GM23338 (cell line): ENCODE results near the gene ATF7. TPM values are rescaled to one million over a fixed set of nuclear protein-coding genes. Genes with fewer than 3 reads are reported as not detected.
"Not testable (repeated sequence)": the region's sequence is repeated elsewhere in the genome, so short reads cannot be mapped to it uniquely, and the experiment has no call there.

Experiments
- ATAC-seq: fragments of 200-7000 bp; cut with Tn5 transposase; 3 replicates; pipeline ENCODE4 v1.9.1; 2020
- DNase-seq: peaks from one replicate; pipeline ENCODE4 v3.0.0-alpha.2; 2015; ENCODE audit warnings: low spot score
- H2AFZ ChIP-seq: fragments of 200-600 bp; sonication (generic); 2 replicates; pipeline ENCODE4 v1.8.0; 2016; ENCODE audit warnings: antibody characterized with exemption, mild to moderate bottlenecking, moderate library complexity
- H3F3A ChIP-seq: fragments of 200-600 bp; sonication (generic); replicated peaks from 2 replicates; pipeline ENCODE4 v1.8.0; 2017; ENCODE audit warnings: antibody characterized with exemption, mixed run types, low read depth
- H3K27ac ChIP-seq: fragments of 200-600 bp; sonication (generic); 2 replicates; pipeline ENCODE4 v1.6.1; 2016; ENCODE audit warnings: low read depth
- H3K27me3 ChIP-seq: fragments of 200-600 bp; sonication (generic); 2 replicates; pipeline ENCODE4 v1.8.0; 2016; ENCODE audit warnings: mild to moderate bottlenecking, mixed run types, moderate library complexity; ENCODE audit not compliant: insufficient read depth
- H3K36me3 ChIP-seq: fragments of 200-600 bp; sonication (generic); 2 replicates; pipeline ENCODE4 v1.8.0; 2016; ENCODE audit warnings: mild to moderate bottlenecking; ENCODE audit not compliant: insufficient read depth
- H3K4me1 ChIP-seq: fragments of 200-600 bp; sonication (generic); 2 replicates; pipeline ENCODE4 v1.8.0; 2016; ENCODE audit warnings: mild to moderate bottlenecking, moderate library complexity; ENCODE audit not compliant: insufficient read depth
- H3K4me2 ChIP-seq: fragments of 200-600 bp; sonication (generic); 2 replicates; pipeline ENCODE4 v1.7.1; 2017; ENCODE audit warnings: mixed run types
- H3K4me3 ChIP-seq: fragments of 200-600 bp; sonication (generic); 2 replicates; pipeline ENCODE4 v1.6.1; 2016; ENCODE audit warnings: mixed run types
- H3K79me2 ChIP-seq: fragments of 200-600 bp; sonication (generic); replicated peaks from 2 replicates; pipeline ENCODE4 v1.8.0; 2017; ENCODE audit warnings: mild to moderate bottlenecking; ENCODE audit not compliant: insufficient read depth
- H3K9me2 ChIP-seq: fragments of 200-600 bp; sonication (generic); 2 replicates; pipeline ENCODE4 v1.8.0; 2017; ENCODE audit not compliant: insufficient read depth
- H4K20me1 ChIP-seq: fragments of 200-600 bp; sonication (generic); replicated peaks from 2 replicates; pipeline ENCODE4 v1.8.0; 2017; ENCODE audit warnings: mild to moderate bottlenecking; ENCODE audit not compliant: insufficient read depth
- H3K27ac Mint-ChIP-seq: 2 replicates; pipeline ENCODE4 v1.8.0; 2020; ENCODE audit warnings: inconsistent platforms, mild to moderate bottlenecking, moderate library complexity, mixed read lengths
- H3K27me3 Mint-ChIP-seq: 3 replicates; pipeline ENCODE4 v1.8.0; 2022; ENCODE audit warnings: low read depth, mild to moderate bottlenecking, moderate library complexity, mixed read lengths, inconsistent platforms; ENCODE audit not compliant: insufficient read depth, poor library complexity
- H3K36me3 Mint-ChIP-seq: 3 replicates; pipeline ENCODE4 v1.8.0; 2021; ENCODE audit warnings: low read depth, mild to moderate bottlenecking, inconsistent platforms, moderate library complexity, mixed read lengths
- H3K4me1 Mint-ChIP-seq: 3 replicates; pipeline ENCODE4 v1.8.0; 2020; ENCODE audit warnings: mild to moderate bottlenecking, inconsistent platforms, mixed read lengths
- H3K4me3 Mint-ChIP-seq: 3 replicates; pipeline ENCODE4 v1.8.0; 2021; ENCODE audit warnings: moderate library complexity, mild to moderate bottlenecking, inconsistent platforms, mixed read lengths
- H3K9me3 Mint-ChIP-seq: 3 replicates; pipeline ENCODE4 v1.8.0; 2020; ENCODE audit warnings: moderate library complexity, mild to moderate bottlenecking, inconsistent platforms, mixed read lengths
- EZH2 ChIP-seq: fragments of 200-600 bp; sonication (generic); IDR thresholded peaks from one replicate; pipeline ENCODE4 v1.8.0; 2017; ENCODE audit warnings: antibody characterized with exemption, mild to moderate bottlenecking, low read depth; ENCODE audit not compliant: unreplicated experiment
- NANOG ChIP-seq: IDR thresholded peaks from 2 replicates; pipeline ENCODE4 v1.6.1; 2016; ENCODE audit warnings: antibody characterized with exemption, borderline replicate concordance
- POLR2AphosphoS5 ChIP-seq: IDR thresholded peaks from 2 replicates; pipeline ENCODE4 v1.6.1; 2016; ENCODE audit warnings: antibody characterized with exemption, low read depth
- ZNF114 ChIP-seq: fragments of 250-450 bp; sonication (Bioruptor Pico); IDR thresholded peaks from 2 replicates; pipeline ENCODE4 v1.5.0; 2020; ENCODE audit warnings: mild to moderate bottlenecking, moderate library complexity
- ZNF331 ChIP-seq: fragments of 250-450 bp; sonication (Bioruptor Pico); IDR thresholded peaks from 2 replicates; pipeline ENCODE4 v1.5.0; 2020; ENCODE audit warnings: low read depth, mild to moderate bottlenecking, moderate library complexity
- polyA plus RNA-seq: library from polyadenylated mRNA; unstranded; fragments of >200 nt; fragmentation: Nextera tagmentation; extraction: Ambion mirVana; gene quantifications from 2 replicates; pipeline ENCODE4 v1.2.1, GENCODE V29; 2016
- total RNA-seq: library from RNA; depleted of rRNA; stranded (reverse); fragments of >200 nt; shearing (Covaris generic); gene quantifications from 2 replicates; pipeline ENCODE4 v1.2.3, GENCODE V29; 2014
- TF ChIP-seq, protein P1 (sequence below): IDR thresholded peaks from 2 replicates; pipeline ENCODE4 v1.6.1; 2016; ENCODE audit warnings: antibody characterized with exemption
- TF ChIP-seq, protein P2 (sequence below): IDR thresholded peaks from one replicate; pipeline ENCODE4 v1.6.1; 2018; ENCODE audit warnings: antibody characterized with exemption; ENCODE audit not compliant: unreplicated experiment
- TF ChIP-seq, protein P3 (sequence below), 2 experiments: fragments of 200-600 bp in 1 of 2; sonication (generic) in 1 of 2; conservative IDR thresholded peaks; 2 replicates each; pipeline versions ENCODE4 v1.5.1 to v1.6.1; 2016 to 2017; ENCODE audit warnings: antibody characterized with exemption in 2 of 2, low read depth in 2 of 2, mild to moderate bottlenecking in 2 of 2, moderate library complexity in 1 of 2

Gene ATF7
- total and polyA plus RNA-seq, 2 experiments from 2014 or later: 13.9 to 16.3 TPM

DNA sequence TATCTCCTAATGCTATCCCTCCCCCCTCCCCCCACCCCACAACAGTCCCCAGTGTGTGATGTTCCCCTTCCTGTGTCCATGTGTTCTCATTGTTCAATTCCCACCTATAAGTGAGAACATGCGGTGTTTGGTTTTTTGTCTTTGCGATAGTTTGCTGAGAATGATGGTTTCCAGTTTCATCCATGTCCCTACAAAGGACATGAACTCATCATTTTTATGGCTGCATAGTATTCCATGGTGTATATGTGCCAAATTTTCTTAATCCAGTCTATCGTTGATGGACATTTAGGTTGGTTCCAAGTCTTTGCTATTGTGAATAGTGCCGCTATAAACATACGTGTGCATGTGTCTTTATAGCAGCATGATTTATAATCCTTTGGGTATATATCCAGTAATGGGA is 19.5 kb downstream of the ATF7 start:
- not testable (repeated sequence) for H3K27ac ChIP-seq, H3K27me3 Mint-ChIP-seq, H3K36me3 Mint-ChIP-seq, H3K27ac Mint-ChIP-seq, H3K79me2 ChIP-seq, H3K4me3 ChIP-seq, H3K9me3 Mint-ChIP-seq, H3K9me2 ChIP-seq, H3K4me2 ChIP-seq, ATAC-seq, H3K4me3 Mint-ChIP-seq, H3F3A ChIP-seq, H4K20me1 ChIP-seq, H3K27me3 ChIP-seq, H3K36me3 ChIP-seq, H2AFZ ChIP-seq, DNase-seq
- peaks cover 24% of the 10 kb centered on the region for H3K4me1 ChIP-seq
- H3K4me1 Mint-ChIP-seq: peaks cover 24% of the 10 kb centered on the region

DNA sequence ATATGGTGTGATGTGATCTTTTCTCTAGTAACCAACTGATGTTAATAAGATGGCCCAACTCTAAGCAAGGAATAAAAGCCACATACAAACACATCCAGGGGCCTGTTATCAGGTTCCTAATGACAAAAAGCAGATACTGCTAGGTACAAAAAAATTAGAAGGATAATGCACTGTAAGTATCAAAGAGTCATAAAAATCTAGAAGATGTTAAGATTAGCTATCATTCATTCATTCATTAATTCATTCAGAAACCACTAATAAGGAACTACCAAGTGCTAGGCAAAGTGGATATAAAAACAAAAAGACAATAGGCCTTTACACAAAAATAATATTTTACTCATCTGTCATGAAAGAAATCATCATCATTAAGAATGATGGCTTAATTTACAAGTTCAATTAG is 21.6 kb downstream of the ATF7 start:
- Histone ChIP-seq H3K4me1 (peaks cover 30% of the 10 kb centered on the region), H3K9me2 (no peaks in the 10 kb centered on the region), H4K20me1 (no peaks in the 10 kb centered on the region), H3K27ac (peak overlapping the region; percentile 34; the same call in 1 of the 2 replicates), H3K4me3 (no peak overlapping the region), H3K4me2 (no peak overlapping the region), H2AFZ (no peak overlapping the region), H3F3A (no peaks in the 10 kb centered on the region), H3K79me2 (no peaks in the 10 kb centered on the region), H3K27me3 (no peaks in the 10 kb centered on the region), H3K36me3 (no peaks in the 10 kb centered on the region)
- ATAC-seq (no peak), DNase-seq (no peak)
- Mint-ChIP-seq H3K27me3 (peaks cover 7% of the 10 kb centered on the region), H3K27ac (no peak overlapping the region), H3K9me3 (no peaks in the 10 kb centered on the region), H3K4me1 (peaks cover 31% of the 10 kb centered on the region), H3K4me3 (no peak overlapping the region), H3K36me3 (no peaks in the 10 kb centered on the region)
- TF ChIP-seq, protein P1, sequence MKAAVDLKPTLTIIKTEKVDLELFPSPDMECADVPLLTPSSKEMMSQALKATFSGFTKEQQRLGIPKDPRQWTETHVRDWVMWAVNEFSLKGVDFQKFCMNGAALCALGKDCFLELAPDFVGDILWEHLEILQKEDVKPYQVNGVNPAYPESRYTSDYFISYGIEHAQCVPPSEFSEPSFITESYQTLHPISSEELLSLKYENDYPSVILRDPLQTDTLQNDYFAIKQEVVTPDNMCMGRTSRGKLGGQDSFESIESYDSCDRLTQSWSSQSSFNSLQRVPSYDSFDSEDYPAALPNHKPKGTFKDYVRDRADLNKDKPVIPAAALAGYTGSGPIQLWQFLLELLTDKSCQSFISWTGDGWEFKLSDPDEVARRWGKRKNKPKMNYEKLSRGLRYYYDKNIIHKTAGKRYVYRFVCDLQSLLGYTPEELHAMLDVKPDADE: no peak
- TF ChIP-seq EZH2 (no peak), ZNF331 (CRISPR knock-in tag) (no peak), ZNF114 (CRISPR knock-in tag) (no peak), POLR2AphosphoS5 (no peak)
- TF ChIP-seq, protein P2, sequence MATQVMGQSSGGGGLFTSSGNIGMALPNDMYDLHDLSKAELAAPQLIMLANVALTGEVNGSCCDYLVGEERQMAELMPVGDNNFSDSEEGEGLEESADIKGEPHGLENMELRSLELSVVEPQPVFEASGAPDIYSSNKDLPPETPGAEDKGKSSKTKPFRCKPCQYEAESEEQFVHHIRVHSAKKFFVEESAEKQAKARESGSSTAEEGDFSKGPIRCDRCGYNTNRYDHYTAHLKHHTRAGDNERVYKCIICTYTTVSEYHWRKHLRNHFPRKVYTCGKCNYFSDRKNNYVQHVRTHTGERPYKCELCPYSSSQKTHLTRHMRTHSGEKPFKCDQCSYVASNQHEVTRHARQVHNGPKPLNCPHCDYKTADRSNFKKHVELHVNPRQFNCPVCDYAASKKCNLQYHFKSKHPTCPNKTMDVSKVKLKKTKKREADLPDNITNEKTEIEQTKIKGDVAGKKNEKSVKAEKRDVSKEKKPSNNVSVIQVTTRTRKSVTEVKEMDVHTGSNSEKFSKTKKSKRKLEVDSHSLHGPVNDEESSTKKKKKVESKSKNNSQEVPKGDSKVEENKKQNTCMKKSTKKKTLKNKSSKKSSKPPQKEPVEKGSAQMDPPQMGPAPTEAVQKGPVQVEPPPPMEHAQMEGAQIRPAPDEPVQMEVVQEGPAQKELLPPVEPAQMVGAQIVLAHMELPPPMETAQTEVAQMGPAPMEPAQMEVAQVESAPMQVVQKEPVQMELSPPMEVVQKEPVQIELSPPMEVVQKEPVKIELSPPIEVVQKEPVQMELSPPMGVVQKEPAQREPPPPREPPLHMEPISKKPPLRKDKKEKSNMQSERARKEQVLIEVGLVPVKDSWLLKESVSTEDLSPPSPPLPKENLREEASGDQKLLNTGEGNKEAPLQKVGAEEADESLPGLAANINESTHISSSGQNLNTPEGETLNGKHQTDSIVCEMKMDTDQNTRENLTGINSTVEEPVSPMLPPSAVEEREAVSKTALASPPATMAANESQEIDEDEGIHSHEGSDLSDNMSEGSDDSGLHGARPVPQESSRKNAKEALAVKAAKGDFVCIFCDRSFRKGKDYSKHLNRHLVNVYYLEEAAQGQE: no peak

DNA sequence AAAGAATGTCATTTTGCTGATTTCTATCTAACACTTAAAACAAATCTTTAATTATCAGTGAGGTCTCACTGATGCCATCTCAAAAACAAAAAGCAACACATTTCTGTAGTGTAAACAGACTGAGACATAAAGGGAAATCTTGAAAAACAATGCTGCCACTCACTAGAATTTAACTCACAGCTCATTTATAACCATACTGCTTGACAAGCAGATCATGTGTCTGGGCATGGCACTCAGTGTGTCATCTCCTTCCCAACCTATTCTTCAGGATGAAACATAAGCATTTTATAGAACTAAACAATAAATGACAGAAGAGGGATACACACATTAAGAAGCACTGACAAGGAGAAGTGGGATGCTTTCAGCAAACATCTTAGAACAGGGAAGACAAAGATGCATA is 22.4 kb downstream of the ATF7 start:
- no peaks in the 10 kb centered on the region for H3K9me3 Mint-ChIP-seq
- ATAC-seq (no peak), DNase-seq (no peak)
- H3K4me1 ChIP-seq: peaks cover 30% of the 10 kb centered on the region
- H3K4me2 ChIP-seq: no peak overlapping the region
- no peaks in the 10 kb centered on the region for H3F3A ChIP-seq
- peak overlapping the region; percentile 47; the same call in 1 of the 2 replicates for H3K27ac ChIP-seq
- H3K27ac Mint-ChIP-seq: peak overlapping the region; percentile 78
- H3K4me1 Mint-ChIP-seq: peaks cover 31% of the 10 kb centered on the region
- H3K36me3 ChIP-seq: no peaks in the 10 kb centered on the region
- H3K27me3 ChIP-seq: no peaks in the 10 kb centered on the region
- H3K4me3 ChIP-seq: no peak overlapping the region
- no peak overlapping the region for H2AFZ ChIP-seq
- H3K27me3 Mint-ChIP-seq: peaks cover 7% of the 10 kb centered on the region
- no peaks in the 10 kb centered on the region for H4K20me1 ChIP-seq
- H3K9me2 ChIP-seq: no peaks in the 10 kb centered on the region
- no peak overlapping the region for H3K4me3 Mint-ChIP-seq
- no peaks in the 10 kb centered on the region for H3K36me3 Mint-ChIP-seq
- H3K79me2 ChIP-seq: no peaks in the 10 kb centered on the region
- TF ChIP-seq, protein P3, sequence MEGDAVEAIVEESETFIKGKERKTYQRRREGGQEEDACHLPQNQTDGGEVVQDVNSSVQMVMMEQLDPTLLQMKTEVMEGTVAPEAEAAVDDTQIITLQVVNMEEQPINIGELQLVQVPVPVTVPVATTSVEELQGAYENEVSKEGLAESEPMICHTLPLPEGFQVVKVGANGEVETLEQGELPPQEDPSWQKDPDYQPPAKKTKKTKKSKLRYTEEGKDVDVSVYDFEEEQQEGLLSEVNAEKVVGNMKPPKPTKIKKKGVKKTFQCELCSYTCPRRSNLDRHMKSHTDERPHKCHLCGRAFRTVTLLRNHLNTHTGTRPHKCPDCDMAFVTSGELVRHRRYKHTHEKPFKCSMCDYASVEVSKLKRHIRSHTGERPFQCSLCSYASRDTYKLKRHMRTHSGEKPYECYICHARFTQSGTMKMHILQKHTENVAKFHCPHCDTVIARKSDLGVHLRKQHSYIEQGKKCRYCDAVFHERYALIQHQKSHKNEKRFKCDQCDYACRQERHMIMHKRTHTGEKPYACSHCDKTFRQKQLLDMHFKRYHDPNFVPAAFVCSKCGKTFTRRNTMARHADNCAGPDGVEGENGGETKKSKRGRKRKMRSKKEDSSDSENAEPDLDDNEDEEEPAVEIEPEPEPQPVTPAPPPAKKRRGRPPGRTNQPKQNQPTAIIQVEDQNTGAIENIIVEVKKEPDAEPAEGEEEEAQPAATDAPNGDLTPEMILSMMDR (conservative IDR thresholded peaks at IDR 0.05; ENCODE audit: low read depth in 2 of 2): no peak
- TF ChIP-seq, protein P2: no peak
- TF ChIP-seq NANOG (no peak), EZH2 (no peak)
- TF ChIP-seq, protein P1: no peak
